Activated CD4-positive, alpha-beta T cell treated with anti-CD3 and anti-CD28 coated beads, Interleukin-2, amount 10 ng/mL, durations not matched to agents 7 days and 5 days (primary cell): ENCODE measurements around the gene TFCP2L1. TPM values are rescaled to one million over a fixed set of nuclear protein-coding genes. Genes with fewer than 3 reads are reported as not detected.

Source experiments
- CTCF ChIA-PET: fragments of 350-600 bp; sonication (Branson Sonifier 250); formaldehyde crosslinking; loops from one replicate; lab custom pipeline; 2021; ENCODE audit warnings: antibody characterized with exemption; lab: Charles Lee
- POLR2A ChIA-PET: fragments of 350-600 bp; sonication (Branson Sonifier 250); formaldehyde crosslinking; loops from one replicate; lab custom pipeline; 2021; ENCODE audit warnings: antibody characterized with exemption; lab: Charles Lee
- DNase-seq: peaks from one replicate; pipeline ENCODE4 v3.0.0-alpha.2; 2020
- H3K27ac Mint-ChIP-seq: one replicate; pipeline ENCODE4 v1.8.0; 2021; ENCODE audit warnings: mild to moderate bottlenecking, moderate library complexity, mixed read lengths
- H3K27me3 Mint-ChIP-seq: one replicate; pipeline ENCODE4 v1.8.0; 2021; ENCODE audit warnings: mixed read lengths
- H3K36me3 Mint-ChIP-seq: one replicate; pipeline ENCODE4 v1.8.0; 2021; ENCODE audit warnings: low read depth, mixed read lengths
- H3K4me1 Mint-ChIP-seq: one replicate; pipeline ENCODE4 v1.8.0; 2021; ENCODE audit warnings: mixed read lengths
- H3K4me3 Mint-ChIP-seq: one replicate; pipeline ENCODE4 v1.8.0; 2021; ENCODE audit warnings: mild to moderate bottlenecking, moderate library complexity, mixed read lengths
- H3K9me3 Mint-ChIP-seq: one replicate; pipeline ENCODE4 v1.8.0; 2021; ENCODE audit warnings: mixed read lengths
- total RNA-seq, 2 experiments: library from RNA; stranded (reverse); gene quantifications; one replicate each; pipeline ENCODE4 v1.2.3, GENCODE V29; 2021

Gene TFCP2L1
- total RNA-seq, 2 experiments from 2014 or later, result 0.02 TPM

- H3K27ac Mint-ChIP-seq, result no peak overlapping the region
- H3K9me3 Mint-ChIP-seq, result no peaks in the 10 kb centered on the region
- DNase-seq, result no peak
- no peaks in the 10 kb centered on the region for H3K36me3 Mint-ChIP-seq
- H3K4me3 Mint-ChIP-seq, result no peak overlapping the region
- no peaks in the 10 kb centered on the region for H3K27me3 Mint-ChIP-seq
- no peaks in the 10 kb centered on the region for H3K4me1 Mint-ChIP-seq
- CTCF ChIA-PET, result interaction anchor here (0.6 kb wide), 1 partner anchor 364 kb away, joined by 3 read pairs; no protein-coding TSS in a partner anchor
- POLR2A ChIA-PET, result no interaction called here
Measured at GRCh38 chr2:121199281-121200010, 85.6 kb downstream of the TFCP2L1 start.

- no peaks in the 10 kb centered on the region for H3K27me3 Mint-ChIP-seq
- H3K36me3 Mint-ChIP-seq, result no peaks in the 10 kb centered on the region
- ChIA-PET CTCF (interaction anchor here (0.7 kb wide), 1 partner anchor 745 kb away, joined by 4 read pairs; no protein-coding TSS in a partner anchor), POLR2A (no interaction called here)
- no peaks in the 10 kb centered on the region for H3K9me3 Mint-ChIP-seq
- H3K27ac Mint-ChIP-seq, result no peak overlapping the region
- no peaks in the 10 kb centered on the region for H3K4me1 Mint-ChIP-seq
- DNase-seq, result no peak
- no peak overlapping the region for H3K4me3 Mint-ChIP-seq
Measured at GRCh38 chr2:121197369-121198091, 87.5 kb downstream of the TFCP2L1 start.

GRCh38 chr2:121196849-121197155 is 88.2 kb downstream of the TFCP2L1 start:
- no peak overlapping the region for H3K27ac Mint-ChIP-seq
- H3K4me3 Mint-ChIP-seq, result no peak overlapping the region
- H3K36me3 Mint-ChIP-seq, result no peaks in the 10 kb centered on the region
- ChIA-PET POLR2A (no interaction called here), CTCF (no interaction called here)
- H3K4me1 Mint-ChIP-seq, result no peaks in the 10 kb centered on the region
- H3K27me3 Mint-ChIP-seq, result no peaks in the 10 kb centered on the region
- H3K9me3 Mint-ChIP-seq, result no peaks in the 10 kb centered on the region
- DNase-seq, result no peak

GRCh38 chr2:121196132-121196848 is 88.7 kb downstream of the TFCP2L1 start:
- POLR2A ChIA-PET, result no interaction called here
- no peaks in the 10 kb centered on the region for H3K4me1 Mint-ChIP-seq
- H3K36me3 Mint-ChIP-seq, result no peaks in the 10 kb centered on the region
- H3K4me3 Mint-ChIP-seq, result no peak overlapping the region
- no peak overlapping the region for H3K27ac Mint-ChIP-seq
- no peaks in the 10 kb centered on the region for H3K27me3 Mint-ChIP-seq
- CTCF ChIA-PET, result no interaction called here
- H3K9me3 Mint-ChIP-seq, result no peaks in the 10 kb centered on the region
- no peak for DNase-seq

GRCh38 chr2:121195036-121195435 is 90.0 kb downstream of the TFCP2L1 start:
- no peaks in the 10 kb centered on the region for H3K9me3 Mint-ChIP-seq
- no peaks in the 10 kb centered on the region for H3K4me1 Mint-ChIP-seq
- no peak overlapping the region for H3K4me3 Mint-ChIP-seq
- ChIA-PET POLR2A (no interaction called here), CTCF (interaction anchor here (1.1 kb wide), 1 partner anchor 12 kb away, joined by 3 read pairs; no protein-coding TSS in a partner anchor)
- no peaks in the 10 kb centered on the region for H3K36me3 Mint-ChIP-seq
- H3K27me3 Mint-ChIP-seq, result no peaks in the 10 kb centered on the region
- DNase-seq, result no peak
- H3K27ac Mint-ChIP-seq, result no peak overlapping the region

- H3K9me3 Mint-ChIP-seq, result no peaks in the 10 kb centered on the region
- CTCF ChIA-PET, result interaction anchor here (1.1 kb wide), 1 partner anchor 12 kb away, joined by 3 read pairs; no protein-coding TSS in a partner anchor
Measured at GRCh38 chr2:121194626-121195025, 90.4 kb downstream of the TFCP2L1 start.

GRCh38 chr2:121193185-121193584 is 91.8 kb downstream of the TFCP2L1 start:
- Mint-ChIP-seq H3K27ac (no peak overlapping the region), H3K4me3 (no peak overlapping the region), H3K4me1 (peaks cover 2% of the 10 kb centered on the region), H3K27me3 (no peaks in the 10 kb centered on the region), H3K36me3 (no peaks in the 10 kb centered on the region), H3K9me3 (no peaks in the 10 kb centered on the region)
- DNase-seq, result no peak
- ChIA-PET CTCF (no interaction called here), POLR2A (interaction anchor here (0.7 kb wide), 1 partner anchor 517 kb away, joined by 3 read pairs; no protein-coding TSS in a partner anchor)

More at GRCh38 chr2:121194626-121195025, 90.4 kb downstream of the TFCP2L1 start:
- Mint-ChIP-seq H3K36me3 (no peaks in the 10 kb centered on the region), H3K4me1 (no peaks in the 10 kb centered on the region), H3K4me3 (no peak overlapping the region), H3K27ac (no peak overlapping the region), H3K27me3 (no peaks in the 10 kb centered on the region)
- POLR2A ChIA-PET, result no interaction called here
- no peak for DNase-seq

GRCh38 chr2:121192576-121192975 is 92.4 kb downstream of the TFCP2L1 start:
- DNase-seq, result no peak
- H3K27me3 Mint-ChIP-seq, result no peaks in the 10 kb centered on the region
- H3K27ac Mint-ChIP-seq, result no peak overlapping the region
- CTCF ChIA-PET, result no interaction called here
- H3K4me1 Mint-ChIP-seq, result peaks cover 2% of the 10 kb centered on the region
- no peaks in the 10 kb centered on the region for H3K9me3 Mint-ChIP-seq
- no peak overlapping the region for H3K4me3 Mint-ChIP-seq
- POLR2A ChIA-PET, result no interaction called here
- no peaks in the 10 kb centered on the region for H3K36me3 Mint-ChIP-seq

GRCh38 chr2:121191191-121192170 is 93.5 kb downstream of the TFCP2L1 start:
- CTCF ChIA-PET, result no interaction called here
- POLR2A ChIA-PET, result no interaction called here
- DNase-seq, result no peak
- H3K27ac Mint-ChIP-seq, result no peak overlapping the region
- no peaks in the 10 kb centered on the region for H3K27me3 Mint-ChIP-seq
- no peaks in the 10 kb centered on the region for H3K36me3 Mint-ChIP-seq
- no peaks in the 10 kb centered on the region for H3K9me3 Mint-ChIP-seq
- peaks cover 2% of the 10 kb centered on the region for H3K4me1 Mint-ChIP-seq
- H3K4me3 Mint-ChIP-seq, result no peak overlapping the region

- no peak overlapping the region for H3K27ac Mint-ChIP-seq
- no peak for DNase-seq
- H3K36me3 Mint-ChIP-seq, result no peaks in the 10 kb centered on the region
- H3K27me3 Mint-ChIP-seq, result no peaks in the 10 kb centered on the region
- H3K4me3 Mint-ChIP-seq, result no peak overlapping the region
- CTCF ChIA-PET, result no interaction called here
- POLR2A ChIA-PET, result no interaction called here
- H3K4me1 Mint-ChIP-seq, result peaks cover 2% of the 10 kb centered on the region
- H3K9me3 Mint-ChIP-seq, result no peaks in the 10 kb centered on the region
Measured at GRCh38 chr2:121189661-121190381, 95.2 kb downstream of the TFCP2L1 start.

- Mint-ChIP-seq H3K27ac (no peak overlapping the region), H3K36me3 (no peaks in the 10 kb centered on the region), H3K4me3 (no peak overlapping the region), H3K27me3 (no peaks in the 10 kb centered on the region), H3K9me3 (no peaks in the 10 kb centered on the region), H3K4me1 (peaks cover 2% of the 10 kb centered on the region)
- no peak for DNase-seq
- ChIA-PET CTCF (no interaction called here), POLR2A (no interaction called here)
Measured at GRCh38 chr2:121189011-121189410, 96.0 kb downstream of the TFCP2L1 start.

- H3K36me3 Mint-ChIP-seq, result no peaks in the 10 kb centered on the region
- no peaks in the 10 kb centered on the region for H3K27me3 Mint-ChIP-seq
- no peak overlapping the region for H3K27ac Mint-ChIP-seq
- no peak for DNase-seq
- H3K4me1 Mint-ChIP-seq, result peaks cover 2% of the 10 kb centered on the region
- POLR2A ChIA-PET, result no interaction called here
- no peak overlapping the region for H3K4me3 Mint-ChIP-seq
- no peaks in the 10 kb centered on the region for H3K9me3 Mint-ChIP-seq
- CTCF ChIA-PET, result no interaction called here
Measured at GRCh38 chr2:121187982-121188411, 97.0 kb downstream of the TFCP2L1 start.
